PC-9 (cell line): ENCODE data around the gene OGDHL. TPM values are rescaled to one million over a fixed set of nuclear protein-coding genes. Genes with fewer than 3 reads are reported as not detected.

Experiments used
- Bru-seq: library from RNA; stranded (reverse); fragments of 400-500 nt; gene quantifications from one replicate; lab custom pipeline; 2021; lab: Mats Ljungman, UMichigan
- BruChase-seq, 2 experiments: library from RNA; stranded (reverse); fragments of 400-500 nt; gene quantifications; one replicate each; lab custom pipeline; 2021; lab: Mats Ljungman, UMichigan
- BruUV-seq: library from RNA; stranded (reverse); fragments of 400-500 nt; replicated peaks from 2 replicates; lab custom pipeline; 2021; lab: Mats Ljungman, UMichigan
- CTCF ChIA-PET: fragments of 300-600 bp; sonication (Branson Sonifier 250); formaldehyde crosslinking; loops from one replicate; lab custom pipeline; 2022; ENCODE audit warnings: antibody characterized with exemption; lab: Charles Lee
- POLR2A ChIA-PET: fragments of 300-600 bp; sonication (Branson Sonifier 250); formaldehyde crosslinking; loops from one replicate; lab custom pipeline; 2022; ENCODE audit warnings: antibody characterized with exemption; ENCODE audit not compliant: unreplicated experiment; lab: Charles Lee
- DNase-seq, 2 experiments: peaks; one replicate each; pipeline versions ENCODE4 v3.0.0 to v3.0.0-alpha.2; 2015 to 2022; ENCODE audit warnings: mixed read lengths in 1 of 2
- H2AFZ ChIP-seq: fragments of 200-600 bp; sonication (generic); 2 replicates; pipeline ENCODE4 v1.8.1; 2017; ENCODE audit warnings: antibody characterized with exemption
- H3F3A ChIP-seq: fragments of 200-600 bp; sonication (generic); 2 replicates; pipeline ENCODE4 v1.8.1; 2017; ENCODE audit warnings: antibody characterized with exemption, mild to moderate bottlenecking, low read depth; ENCODE audit not compliant: insufficient read depth
- H3K27ac ChIP-seq: fragments of 200-600 bp; sonication (generic); 2 replicates; pipeline ENCODE4 v1.6.1; 2016; ENCODE audit warnings: mixed run types
- H3K27me3 ChIP-seq: fragments of 200-600 bp; sonication (generic); 2 replicates; pipeline ENCODE4 v1.6.1; 2016; ENCODE audit warnings: low read depth, mixed run types; ENCODE audit not compliant: insufficient read depth
- H3K36me3 ChIP-seq: fragments of 200-600 bp; sonication (generic); 2 replicates; pipeline ENCODE4 v1.6.1; 2016; ENCODE audit warnings: low read depth, mixed run types
- H3K4me1 ChIP-seq: fragments of 200-600 bp; sonication (generic); replicated peaks from 2 replicates; pipeline ENCODE4 v1.6.1; 2016; ENCODE audit warnings: mixed run types; ENCODE audit not compliant: insufficient read depth
- H3K4me2 ChIP-seq: fragments of 200-600 bp; sonication (generic); 2 replicates; pipeline ENCODE4 v1.6.1; 2017; ENCODE audit warnings: mixed run types
- H3K4me3 ChIP-seq: fragments of 200-600 bp; sonication (generic); 2 replicates; pipeline ENCODE4 v1.6.1; 2016; ENCODE audit warnings: mixed run types
- H3K79me2 ChIP-seq: fragments of 200-600 bp; sonication (generic); 2 replicates; pipeline ENCODE4 v1.6.1; 2017; ENCODE audit warnings: low read depth, mixed run types
- H3K9me2 ChIP-seq: fragments of 200-600 bp; sonication (generic); 2 replicates; pipeline ENCODE4 v1.8.1; 2017; ENCODE audit warnings: mild to moderate bottlenecking; ENCODE audit not compliant: insufficient read depth
- H3K9me3 ChIP-seq: fragments of 200-600 bp; sonication (generic); 2 replicates; pipeline ENCODE4 v1.8.1; 2016; ENCODE audit warnings: low read depth; ENCODE audit not compliant: insufficient read depth
- H4K20me1 ChIP-seq: fragments of 200-600 bp; sonication (generic); 2 replicates; pipeline ENCODE4 v1.8.1; 2017; ENCODE audit not compliant: insufficient read depth
- EZH2 ChIP-seq: fragments of 200-600 bp; sonication (generic); IDR thresholded peaks from 2 replicates; pipeline ENCODE4 v1.8.0; 2017; ENCODE audit warnings: antibody characterized with exemption, low read depth
- intact Hi-C: fragments of 100-400 bp; cut with micrococcal nuclease; formaldehyde crosslinking; loops from one replicate; pipeline ENCODE4 v1.10.0; 2022; ENCODE audit not compliant: unreplicated experiment
- long read RNA-seq: library from polyadenylated mRNA; stranded (forward); transcript quantifications from one replicate; pipeline ENCODE4 v2.0.0, GENCODE V29; 2022
- total RNA-seq: library from RNA; stranded (reverse); gene quantifications from 2 replicates; pipeline ENCODE4 v1.2.3, GENCODE V29; 2021
- TF ChIP-seq, protein P1 (sequence below): fragments of 200-600 bp; sonication (generic); conservative IDR thresholded peaks from 2 replicates; pipeline ENCODE4 v1.6.1; 2017; ENCODE audit warnings: mixed run types, antibody characterized with exemption, mild to moderate bottlenecking, moderate library complexity

OGDHL gene
- total RNA-seq (not detected in 2 replicates), Bru-seq, nascent RNA (percentile 3 among the genes with signal in this experiment), BruChase-seq, experiment 1, labeled RNA remaining after a 2-hour chase (percentile 5 among the genes with signal in this experiment), BruChase-seq, experiment 2, labeled RNA remaining after a 6-hour chase (percentile 6 among the genes with signal in this experiment)
- long read RNA-seq = 0 reads

DNA sequence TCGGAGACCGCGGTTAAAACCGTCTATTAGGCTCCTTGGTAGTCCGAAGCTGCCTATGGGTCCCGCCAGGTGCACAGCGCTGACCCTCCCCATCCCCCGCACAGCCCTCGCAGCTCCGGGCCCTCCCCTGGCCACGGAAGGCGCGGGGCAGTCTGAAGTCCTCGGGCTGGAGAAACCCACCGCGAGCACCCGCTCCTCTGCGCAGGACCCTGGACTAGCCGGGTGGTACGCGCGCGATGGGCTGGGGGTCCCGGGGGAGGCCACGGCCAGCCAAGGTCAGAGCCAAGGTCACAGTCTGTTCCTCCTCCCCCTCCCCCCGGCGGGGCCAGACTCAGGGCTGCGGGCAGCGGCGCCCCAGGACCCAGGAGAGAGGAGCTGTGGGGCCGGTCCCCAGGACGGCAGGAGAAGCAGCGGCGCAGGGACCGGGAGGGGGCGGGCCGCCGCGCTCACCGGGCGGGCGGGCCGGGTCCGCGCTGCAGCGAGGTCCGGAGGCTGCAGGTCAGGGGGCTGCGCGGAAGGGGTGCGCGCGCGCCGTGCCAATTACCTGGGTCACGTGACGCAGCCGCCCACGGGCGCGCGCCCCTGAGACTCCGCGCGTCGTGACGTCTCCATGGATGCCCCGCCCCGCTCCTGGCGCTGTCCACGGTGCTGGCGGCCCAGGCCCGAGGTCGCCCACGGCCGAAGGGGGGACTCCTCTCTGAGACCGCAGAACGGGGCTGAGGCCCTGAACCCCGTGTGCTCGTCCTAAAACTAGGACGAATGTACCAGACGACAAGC lies at the start of gene OGDHL:
Gene OGDHL (minus strand): TSS at position 535 of the 777 bp plus-strand sequence. CDS start 3,731 bp downstream, outside the sequence.
- no peaks in the 10 kb centered on the region for H3K79me2 ChIP-seq
- H3K27ac ChIP-seq = no peak within 1 kb of the TSS
- H3K4me3 ChIP-seq = no peak within 1 kb of the TSS
- H3K27me3 ChIP-seq = peaks cover 51% of the 10 kb centered on the region
- H3K4me2 ChIP-seq = no peak within 1 kb of the TSS
- ChIA-PET CTCF (interaction anchor here (0.6 kb wide), 1 partner anchor 263 kb away, joined by 5 read pairs; no protein-coding TSS in a partner anchor), POLR2A (no interaction called here)
- peak in 1 of 2 experiments; percentile 56 for DNase-seq
- no peaks in the 10 kb centered on the region for H3K4me1 ChIP-seq
- intact Hi-C loops = loop anchor here (10.0 kb wide), 1 partner anchor 157 kb away; no protein-coding TSS in a partner anchor
- H3K9me3 ChIP-seq = no peaks in the 10 kb centered on the region
- H4K20me1 ChIP-seq = no peaks in the 10 kb centered on the region
- no TSS peak for BruUV-seq
- H3K36me3 ChIP-seq = no peaks in the 10 kb centered on the region
- TF ChIP-seq, protein P1, sequence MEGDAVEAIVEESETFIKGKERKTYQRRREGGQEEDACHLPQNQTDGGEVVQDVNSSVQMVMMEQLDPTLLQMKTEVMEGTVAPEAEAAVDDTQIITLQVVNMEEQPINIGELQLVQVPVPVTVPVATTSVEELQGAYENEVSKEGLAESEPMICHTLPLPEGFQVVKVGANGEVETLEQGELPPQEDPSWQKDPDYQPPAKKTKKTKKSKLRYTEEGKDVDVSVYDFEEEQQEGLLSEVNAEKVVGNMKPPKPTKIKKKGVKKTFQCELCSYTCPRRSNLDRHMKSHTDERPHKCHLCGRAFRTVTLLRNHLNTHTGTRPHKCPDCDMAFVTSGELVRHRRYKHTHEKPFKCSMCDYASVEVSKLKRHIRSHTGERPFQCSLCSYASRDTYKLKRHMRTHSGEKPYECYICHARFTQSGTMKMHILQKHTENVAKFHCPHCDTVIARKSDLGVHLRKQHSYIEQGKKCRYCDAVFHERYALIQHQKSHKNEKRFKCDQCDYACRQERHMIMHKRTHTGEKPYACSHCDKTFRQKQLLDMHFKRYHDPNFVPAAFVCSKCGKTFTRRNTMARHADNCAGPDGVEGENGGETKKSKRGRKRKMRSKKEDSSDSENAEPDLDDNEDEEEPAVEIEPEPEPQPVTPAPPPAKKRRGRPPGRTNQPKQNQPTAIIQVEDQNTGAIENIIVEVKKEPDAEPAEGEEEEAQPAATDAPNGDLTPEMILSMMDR = no peak
- no peak for TF ChIP-seq EZH2
- H3K9me2 ChIP-seq = no peaks in the 10 kb centered on the region
- H3F3A ChIP-seq = no peaks in the 10 kb centered on the region
- no peak within 1 kb of the TSS for H2AFZ ChIP-seq

DNA sequence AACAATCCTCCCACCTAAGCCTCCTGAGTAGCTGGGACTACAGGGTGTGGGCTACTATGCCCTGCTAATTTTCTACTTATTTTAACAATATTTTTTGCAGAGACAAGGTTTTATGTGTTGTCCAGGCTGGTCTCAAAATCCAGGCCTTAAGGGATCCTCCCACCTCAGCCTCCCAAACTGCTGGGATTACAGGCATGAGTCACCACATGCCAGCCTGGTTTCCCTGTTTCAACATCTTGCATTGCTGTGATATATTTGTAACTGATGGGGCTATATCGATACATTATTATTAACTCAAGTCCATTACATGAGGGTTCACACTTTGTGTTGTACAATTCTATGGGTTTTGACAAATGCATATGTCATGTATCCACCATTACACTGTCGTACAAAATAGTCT lies 41.9 kb upstream of the OGDHL start:
- ChIA-PET POLR2A (no interaction called here), CTCF (no interaction called here)
- H3K4me1 ChIP-seq = no peaks in the 10 kb centered on the region
- DNase-seq = no peak
- H3K36me3 ChIP-seq = no peaks in the 10 kb centered on the region
- no peaks in the 10 kb centered on the region for H4K20me1 ChIP-seq
- BruUV-seq = no TSS peak
- H3K79me2 ChIP-seq = no peaks in the 10 kb centered on the region
- H3K4me2 ChIP-seq = no peak overlapping the region
- TF ChIP-seq EZH2 = no peak
- TF ChIP-seq, protein P1 = no peak
- H3K9me3 ChIP-seq = peaks cover 5% of the 10 kb centered on the region; the same call in 1 of the 2 replicates
- H3K27ac ChIP-seq = no peak overlapping the region
- no peak overlapping the region for H2AFZ ChIP-seq
- H3K4me3 ChIP-seq = no peak overlapping the region
- intact Hi-C loops = no loop called here
- H3K27me3 ChIP-seq = 0 out of 2 replicates have a peak, but pooled peaks cover under 1% of the 10 kb centered on the region
- no peaks in the 10 kb centered on the region for H3K9me2 ChIP-seq
- no peaks in the 10 kb centered on the region for H3F3A ChIP-seq

DNA sequence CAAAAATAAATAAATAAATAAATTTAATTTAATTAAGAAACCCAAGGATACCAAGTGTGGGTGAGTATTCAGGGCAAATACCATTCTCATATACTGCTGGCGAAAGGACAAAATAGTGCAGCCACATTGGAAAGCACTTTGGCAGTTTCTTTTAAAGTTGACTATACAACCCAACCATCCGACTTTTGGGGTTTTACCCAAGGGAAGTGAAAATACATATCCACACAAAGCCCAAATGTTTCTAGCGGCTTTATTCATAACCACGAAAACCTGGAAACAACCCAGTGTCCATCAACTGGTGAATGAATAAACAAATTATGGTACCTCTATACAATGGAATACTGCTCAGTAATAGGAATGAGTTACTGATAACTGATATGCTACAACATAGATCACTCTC lies 36.2 kb upstream of the OGDHL start:
- BruUV-seq = no TSS peak
- no peak overlapping the region for H3K4me3 ChIP-seq
- H3K27me3 ChIP-seq = peaks cover 8% of the 10 kb centered on the region; the same call in 1 of the 2 replicates
- no peaks in the 10 kb centered on the region for H3K9me2 ChIP-seq
- no peak overlapping the region for H3K4me2 ChIP-seq
- ChIA-PET POLR2A (no interaction called here), CTCF (no interaction called here)
- H3K79me2 ChIP-seq = no peaks in the 10 kb centered on the region
- H3F3A ChIP-seq = no peaks in the 10 kb centered on the region
- H4K20me1 ChIP-seq = no peaks in the 10 kb centered on the region
- no peak overlapping the region for H3K27ac ChIP-seq
- H2AFZ ChIP-seq = no peak overlapping the region
- intact Hi-C loops = no loop called here
- H3K36me3 ChIP-seq = no peaks in the 10 kb centered on the region
- DNase-seq = no peak
- H3K9me3 ChIP-seq = no peaks in the 10 kb centered on the region; the same call in 1 of the 2 replicates
- TF ChIP-seq, protein P1 = no peak
- TF ChIP-seq EZH2 = no peak
- H3K4me1 ChIP-seq = no peaks in the 10 kb centered on the region
